SK-N-MC (cell line): ENCODE measurements around the gene INPP5A.
"Not testable (repeated sequence)": the region's sequence is repeated elsewhere in the genome, so short reads cannot be mapped to it uniquely, and the experiment has no call there.

Experiments
- DNase-seq: peaks from one replicate; pipeline ENCODE4 v3.0.0-alpha.2; 2011; ENCODE audit warnings: low read depth, low spot score
- H3K27ac ChIP-seq: fragments of 200-600 bp; sonication (generic); 2 replicates; pipeline ENCODE4 v1.5.1; 2016; ENCODE audit warnings: mixed run types
- H3K36me3 ChIP-seq: fragments of 200-600 bp; sonication (generic); 2 replicates; pipeline ENCODE4 v1.6.1; 2017; ENCODE audit warnings: antibody characterized with exemption, low read length, mixed read lengths; ENCODE audit not compliant: insufficient read depth
- H3K4me3 ChIP-seq: fragments of 200-600 bp; sonication (generic); 2 replicates; pipeline ENCODE4 v1.5.1; 2016
- H3K9ac ChIP-seq: fragments of 200-600 bp; sonication (generic); 2 replicates; pipeline ENCODE4 v1.8.0; 2017; ENCODE audit warnings: mixed run types, mixed read lengths; ENCODE audit not compliant: insufficient read length
- H3K9me3 ChIP-seq: fragments of 200-600 bp; sonication (generic); 2 replicates; pipeline ENCODE4 v1.6.1; 2017; ENCODE audit warnings: low read depth, mild to moderate bottlenecking, antibody characterized with exemption, low read length, moderate library complexity, mixed read lengths
- EZH2 ChIP-seq: fragments of 200-600 bp; sonication (generic); IDR thresholded peaks from one replicate; pipeline ENCODE4 v1.6.1; 2017; ENCODE audit warnings: antibody characterized with exemption
- FOXP2 ChIP-seq: optimal IDR thresholded peaks from 2 replicates; pipeline ENCODE3; 2011; ENCODE audit warnings: mild to moderate bottlenecking, moderate library complexity; ENCODE audit not compliant: insufficient read depth; ENCODE audit errors: extremely low read length, control extremely low read depth
- POLR2AphosphoS5 ChIP-seq: IDR thresholded peaks from 2 replicates; pipeline ENCODE4 v1.6.1; 2012; ENCODE audit warnings: mild to moderate bottlenecking, low read depth, low read length, borderline replicate concordance

Gene INPP5A

DNA sequence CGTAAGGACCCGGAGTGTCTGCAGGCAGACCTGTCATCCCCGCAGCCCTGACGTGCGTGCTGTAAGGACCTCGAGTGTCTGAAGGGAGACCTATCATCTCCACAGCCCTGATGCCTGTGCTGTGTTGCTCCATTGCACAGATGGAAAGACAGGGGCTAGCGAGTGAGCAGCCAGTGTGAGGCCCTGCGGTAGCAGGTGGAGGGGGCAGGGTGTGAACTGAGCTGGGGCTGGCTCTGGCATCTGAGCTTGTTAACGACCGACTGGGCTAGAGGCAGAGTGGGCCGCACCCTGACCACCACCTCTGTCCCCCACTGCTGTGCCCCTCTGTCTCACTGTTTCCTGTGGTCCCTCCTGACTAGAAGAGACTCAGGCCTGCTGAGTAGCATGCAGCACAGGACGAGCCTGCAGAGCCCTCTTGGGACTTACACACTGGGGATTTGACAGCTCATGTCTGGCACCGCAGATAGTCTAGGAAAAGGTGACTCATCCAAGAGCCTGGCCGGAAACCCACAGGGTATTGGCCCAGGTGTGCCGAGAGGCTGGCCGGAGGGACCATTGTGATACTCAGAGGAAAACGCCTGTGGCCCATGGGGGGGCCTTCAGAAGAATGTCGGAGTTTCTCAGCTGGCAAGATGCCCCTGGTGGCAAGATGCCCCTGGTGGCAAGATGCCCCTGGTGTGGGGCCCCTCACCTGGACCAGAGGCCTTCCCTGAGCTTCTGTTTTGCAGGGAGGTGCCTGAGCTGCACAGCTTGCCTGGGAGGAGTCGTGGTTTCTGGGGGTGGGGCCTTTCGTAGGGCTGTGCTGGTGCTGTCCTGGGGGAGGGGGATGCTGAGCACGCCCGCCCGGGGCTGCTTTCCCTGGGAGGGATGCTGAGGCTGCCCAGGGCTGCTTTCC is 34.3 kb downstream of the INPP5A start:
- Histone ChIP-seq H3K9me3 (no peaks in the 10 kb centered on the region), H3K9ac (no peak overlapping the region), H3K27ac (no peak overlapping the region), H3K4me3 (no peak overlapping the region), H3K36me3 (no peaks in the 10 kb centered on the region)
- DNase-seq: no peak
- TF ChIP-seq EZH2 (no peak), FOXP2 (no peak), POLR2AphosphoS5 (no peak)

DNA sequence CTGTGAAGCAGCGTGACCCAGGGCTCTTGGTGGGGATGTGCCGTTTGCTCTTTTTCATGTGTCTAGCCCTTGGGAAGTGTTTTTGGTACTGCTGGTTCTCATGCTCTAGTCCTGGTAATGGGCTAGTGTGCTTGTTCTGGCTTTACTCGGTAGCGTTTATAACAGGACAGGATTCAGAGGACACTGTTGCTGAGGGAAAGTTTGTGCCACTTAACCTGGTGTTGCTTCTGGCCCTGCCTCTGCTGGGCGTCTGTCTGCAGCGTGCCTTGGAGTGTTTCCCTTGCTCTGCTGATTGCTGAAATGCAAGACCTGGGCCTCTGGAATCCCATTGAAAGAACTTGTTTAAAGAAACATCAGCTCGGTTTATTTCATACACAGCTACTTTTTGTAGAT is 35.0 kb downstream of the INPP5A start:
- H3K27ac ChIP-seq: no peak overlapping the region
- TF ChIP-seq POLR2AphosphoS5: no peak
- TF ChIP-seq EZH2: no peak
- no peak for TF ChIP-seq FOXP2
- no peak for DNase-seq
- no peak overlapping the region for H3K9ac ChIP-seq
- H3K9me3 ChIP-seq: no peaks in the 10 kb centered on the region
- no peak overlapping the region for H3K4me3 ChIP-seq
- H3K36me3 ChIP-seq: no peaks in the 10 kb centered on the region

DNA sequence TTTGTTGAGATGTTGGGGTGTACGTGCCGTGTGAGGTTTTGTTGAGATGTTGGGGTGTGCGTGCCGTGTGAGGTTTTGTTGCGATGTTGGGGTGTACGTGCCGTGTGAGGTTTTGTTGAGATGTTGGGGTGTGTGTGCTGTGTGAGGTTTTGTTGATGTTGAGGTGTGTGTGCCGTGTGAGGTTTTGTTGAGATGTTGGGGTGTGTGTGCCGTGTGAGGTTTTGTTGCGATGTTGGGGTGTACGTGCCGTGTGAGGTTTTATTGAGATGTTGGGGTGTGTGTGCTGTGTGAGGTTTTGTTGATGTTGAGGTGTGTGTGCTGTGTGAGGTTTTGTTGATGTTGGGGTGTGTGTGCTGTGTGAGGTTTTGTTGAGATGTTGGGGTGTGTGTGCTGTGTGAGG is 35.4 kb downstream of the INPP5A start:
- H3K27ac ChIP-seq, H3K36me3 ChIP-seq, H3K4me3 ChIP-seq, H3K9me3 ChIP-seq, DNase-seq, H3K9ac ChIP-seq: not testable (repeated sequence)

DNA sequence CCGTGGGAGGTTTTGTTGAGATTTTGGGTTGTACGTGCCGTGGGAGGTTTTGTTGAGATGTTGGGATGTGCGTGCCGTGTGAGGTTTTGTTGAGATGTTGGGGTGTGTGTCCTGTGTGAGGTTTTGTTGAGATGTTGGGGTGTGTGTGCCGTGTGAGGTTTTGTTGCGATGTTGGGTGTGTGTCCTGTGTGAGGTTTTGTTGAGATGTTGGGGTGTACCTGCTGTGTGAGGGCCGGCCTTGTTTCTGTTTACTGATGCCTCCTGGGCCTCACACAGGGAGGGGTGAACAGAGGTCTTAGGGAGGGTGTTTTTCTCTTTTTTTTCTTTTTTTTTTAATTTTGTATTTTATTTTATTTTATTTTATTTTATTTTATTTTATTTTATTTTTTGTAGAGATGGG is 36.7 kb downstream of the INPP5A start:
- no peak for TF ChIP-seq FOXP2

DNA sequence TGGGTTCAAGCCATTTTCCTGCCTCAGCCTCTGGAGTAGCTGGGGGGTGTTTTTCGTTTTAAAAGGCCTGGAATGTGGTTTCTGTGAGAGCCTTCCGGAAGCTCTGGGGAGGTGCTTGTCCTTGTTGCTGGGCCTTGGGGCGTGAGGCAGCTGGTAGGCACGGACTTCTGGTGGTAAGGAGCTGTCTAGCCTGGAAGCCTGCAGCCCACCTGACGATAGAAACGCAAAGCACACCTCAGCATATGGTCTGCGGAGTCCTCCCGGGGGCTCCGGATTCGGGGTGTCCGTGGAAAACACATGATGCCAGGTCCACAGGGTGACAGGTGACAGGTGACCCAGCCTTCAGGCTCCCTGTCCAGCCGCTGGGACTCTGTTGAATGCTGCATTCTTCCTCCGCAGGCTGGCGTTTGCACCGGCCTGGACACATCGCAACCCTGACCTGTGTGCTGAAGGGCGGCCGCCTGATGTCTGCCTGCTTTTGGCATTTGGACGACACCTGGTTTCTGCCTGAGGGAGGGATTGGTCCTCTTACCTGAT is 37.3 kb downstream of the INPP5A start:
- TF ChIP-seq FOXP2 (no peak), EZH2 (no peak), POLR2AphosphoS5 (no peak)
- H3K9me3 ChIP-seq: no peaks in the 10 kb centered on the region
- no peaks in the 10 kb centered on the region for H3K36me3 ChIP-seq
- DNase-seq: no peak
- no peak overlapping the region for H3K9ac ChIP-seq
- H3K4me3 ChIP-seq: no peak overlapping the region
- H3K27ac ChIP-seq: no peak overlapping the region

More for the DNA sequence above, 36.7 kb downstream of the INPP5A start:
- Histone ChIP-seq H3K9me3 (no peaks in the 10 kb centered on the region), H3K36me3 (no peaks in the 10 kb centered on the region), H3K9ac (no peak overlapping the region), H3K27ac (no peak overlapping the region), H3K4me3 (no peak overlapping the region)
- DNase-seq: no peak

DNA sequence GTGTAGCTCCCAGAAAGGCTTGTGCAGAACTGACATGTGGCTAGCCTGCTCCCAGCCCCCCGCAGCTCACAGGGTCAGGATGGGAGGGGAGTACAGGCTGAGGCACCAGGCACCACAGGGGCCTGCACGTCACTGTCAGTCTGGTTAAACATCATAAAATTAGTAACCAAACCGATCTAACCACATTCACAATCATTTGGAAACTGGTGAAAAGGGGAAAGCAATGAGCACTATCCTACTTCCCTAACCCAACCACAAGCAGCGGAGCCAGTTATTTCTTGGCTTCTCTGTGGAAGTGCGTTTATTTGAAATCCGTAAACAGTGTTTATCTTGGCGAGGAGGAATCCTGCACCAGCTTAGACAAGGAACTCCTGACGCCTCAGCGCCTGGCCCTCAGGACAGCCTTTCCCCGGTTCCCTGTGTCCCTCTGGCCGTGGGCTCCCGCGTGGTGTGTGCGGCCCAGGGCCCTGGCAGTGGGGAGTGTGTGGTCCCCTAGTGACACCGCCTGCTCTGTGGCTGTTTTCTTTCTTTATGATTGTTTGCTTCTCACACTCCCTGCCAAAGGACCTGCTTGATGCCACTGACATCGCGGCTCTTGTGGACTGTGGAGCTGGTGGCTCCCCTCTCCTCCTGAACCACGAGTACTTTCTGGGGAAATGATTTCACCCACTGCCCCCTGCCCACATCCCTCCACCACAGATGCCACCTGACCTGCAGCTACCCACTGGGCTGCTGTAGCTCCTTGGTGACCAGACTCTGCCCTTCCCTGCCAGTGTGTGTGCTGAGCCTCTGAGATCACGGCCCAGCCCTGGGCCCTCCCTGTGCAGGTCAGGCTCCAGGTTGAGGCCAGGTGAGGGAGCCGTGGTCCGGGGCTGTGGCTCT is 38.0 kb downstream of the INPP5A start:
- Histone ChIP-seq H3K27ac (no peak overlapping the region), H3K9ac (no peak overlapping the region), H3K4me3 (no peak overlapping the region), H3K36me3 (no peaks in the 10 kb centered on the region), H3K9me3 (no peaks in the 10 kb centered on the region)
- TF ChIP-seq POLR2AphosphoS5: no peak
- no peak for TF ChIP-seq EZH2
- no peak for TF ChIP-seq FOXP2
- no peak for DNase-seq

DNA sequence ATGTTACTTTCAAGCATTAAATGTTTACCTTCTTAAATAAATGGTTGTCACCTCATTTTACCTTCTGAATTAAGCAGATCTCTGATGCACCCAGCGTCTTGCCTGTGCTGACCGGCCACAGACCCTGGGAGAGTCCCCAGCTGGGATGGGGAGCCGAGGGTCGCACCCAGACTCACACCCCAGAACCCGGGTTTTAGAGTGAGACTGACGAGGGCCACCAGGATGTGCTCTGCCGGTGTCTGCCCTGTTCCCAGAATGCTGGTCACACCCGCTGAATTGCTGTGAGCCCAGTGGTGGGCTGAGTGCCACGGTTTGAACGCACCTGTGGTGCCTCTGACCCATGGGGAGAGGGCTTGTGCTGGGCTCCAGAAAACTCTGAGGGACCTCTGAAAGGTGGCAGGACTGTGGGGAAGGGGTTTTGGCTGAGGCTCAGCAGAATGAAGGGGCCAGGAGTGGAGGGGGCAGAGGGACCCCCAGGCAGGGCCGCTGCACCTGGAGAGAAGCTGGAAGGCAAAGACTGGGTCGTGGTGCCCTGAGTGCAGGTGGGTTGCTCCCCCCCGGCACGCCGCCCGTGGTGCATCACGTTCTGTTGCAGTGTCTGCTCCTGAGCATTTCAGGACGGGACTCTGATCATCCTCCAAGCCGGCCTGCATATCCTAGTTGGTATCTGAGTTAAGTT is 39.2 kb downstream of the INPP5A start:
- no peaks in the 10 kb centered on the region for H3K36me3 ChIP-seq
- H3K4me3 ChIP-seq: no peak overlapping the region
- no peaks in the 10 kb centered on the region for H3K9me3 ChIP-seq
- H3K9ac ChIP-seq: no peak overlapping the region
- no peak for TF ChIP-seq EZH2
- TF ChIP-seq POLR2AphosphoS5: no peak
- TF ChIP-seq FOXP2: no peak
- DNase-seq: no peak
- no peak overlapping the region for H3K27ac ChIP-seq

DNA sequence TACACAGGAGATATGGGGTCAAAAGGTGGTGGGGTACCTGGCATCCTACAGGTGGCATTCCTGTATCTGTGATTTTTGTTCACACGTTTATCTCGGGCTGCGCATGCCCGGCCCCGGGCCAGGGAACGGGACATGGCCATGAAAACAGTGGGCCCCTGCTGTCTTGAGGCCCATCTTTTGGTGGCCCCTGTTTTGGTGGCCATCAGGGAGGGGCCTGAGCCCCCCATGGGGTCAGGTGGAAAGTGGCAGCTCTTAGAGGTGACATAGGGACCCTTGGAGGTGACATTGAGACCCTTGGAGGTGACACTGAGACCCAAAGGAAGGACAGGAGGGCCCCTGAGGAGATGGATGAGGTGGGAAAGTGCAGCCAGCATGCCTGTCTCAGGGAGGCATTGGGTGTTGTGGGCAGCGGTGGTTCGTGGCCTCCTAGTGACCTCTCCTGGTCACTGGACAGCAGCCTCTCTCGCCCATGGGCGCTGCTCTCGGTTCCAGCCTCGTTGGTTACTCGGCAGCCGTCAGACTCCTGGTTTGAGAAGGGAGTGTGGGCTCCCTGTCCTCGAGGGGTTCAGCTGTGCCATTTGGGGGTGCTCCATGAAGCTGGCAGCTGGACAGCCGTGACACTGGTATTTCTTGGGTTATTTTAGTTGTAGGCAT is 39.9 kb downstream of the INPP5A start:
- no peak for DNase-seq
- no peak overlapping the region for H3K4me3 ChIP-seq
- no peak for TF ChIP-seq EZH2
- H3K27ac ChIP-seq: no peak overlapping the region
- H3K36me3 ChIP-seq: no peaks in the 10 kb centered on the region
- no peaks in the 10 kb centered on the region for H3K9me3 ChIP-seq
- H3K9ac ChIP-seq: no peak overlapping the region
